Mesangial cell (primary cell): Measurements from ENCODE around the gene LRP10. TPM values are rescaled to one million over a fixed set of nuclear protein-coding genes. Genes with fewer than 3 reads are reported as not detected.

Experiments
- total RNA-seq: library from RNA; depleted of rRNA; stranded (reverse); fragments of >200 nt; gene quantifications from 2 replicates; pipeline ENCODE4 v1.2.3, GENCODE V29; 2015

The LRP10 gene, protein sequence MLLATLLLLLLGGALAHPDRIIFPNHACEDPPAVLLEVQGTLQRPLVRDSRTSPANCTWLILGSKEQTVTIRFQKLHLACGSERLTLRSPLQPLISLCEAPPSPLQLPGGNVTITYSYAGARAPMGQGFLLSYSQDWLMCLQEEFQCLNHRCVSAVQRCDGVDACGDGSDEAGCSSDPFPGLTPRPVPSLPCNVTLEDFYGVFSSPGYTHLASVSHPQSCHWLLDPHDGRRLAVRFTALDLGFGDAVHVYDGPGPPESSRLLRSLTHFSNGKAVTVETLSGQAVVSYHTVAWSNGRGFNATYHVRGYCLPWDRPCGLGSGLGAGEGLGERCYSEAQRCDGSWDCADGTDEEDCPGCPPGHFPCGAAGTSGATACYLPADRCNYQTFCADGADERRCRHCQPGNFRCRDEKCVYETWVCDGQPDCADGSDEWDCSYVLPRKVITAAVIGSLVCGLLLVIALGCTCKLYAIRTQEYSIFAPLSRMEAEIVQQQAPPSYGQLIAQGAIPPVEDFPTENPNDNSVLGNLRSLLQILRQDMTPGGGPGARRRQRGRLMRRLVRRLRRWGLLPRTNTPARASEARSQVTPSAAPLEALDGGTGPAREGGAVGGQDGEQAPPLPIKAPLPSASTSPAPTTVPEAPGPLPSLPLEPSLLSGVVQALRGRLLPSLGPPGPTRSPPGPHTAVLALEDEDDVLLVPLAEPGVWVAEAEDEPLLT
- 122 and 211 TPM in 2 replicates for total RNA-seq

GRCh38 chr14:22871224-22872032 is at the start of gene LRP10:
Gene LRP10 (plus strand): TSS chr14:22871740. CDS start chr14:22872304, 564 bp downstream.

GRCh38 chr14:22829661-22830442 is 41.7 kb upstream of the LRP10 start, which contains the start of gene MRPL52:
Gene MRPL52 (plus strand): TSS chr14:22829887. CDS start chr14:22829913, 26 bp downstream.

GRCh38 chr14:22836301-22837113 is 35.0 kb upstream of the LRP10 start, which contains the start of gene MMP14:
Gene MMP14 (plus strand): TSS chr14:22836585. CDS start chr14:22836818, 233 bp downstream.

DNA sequence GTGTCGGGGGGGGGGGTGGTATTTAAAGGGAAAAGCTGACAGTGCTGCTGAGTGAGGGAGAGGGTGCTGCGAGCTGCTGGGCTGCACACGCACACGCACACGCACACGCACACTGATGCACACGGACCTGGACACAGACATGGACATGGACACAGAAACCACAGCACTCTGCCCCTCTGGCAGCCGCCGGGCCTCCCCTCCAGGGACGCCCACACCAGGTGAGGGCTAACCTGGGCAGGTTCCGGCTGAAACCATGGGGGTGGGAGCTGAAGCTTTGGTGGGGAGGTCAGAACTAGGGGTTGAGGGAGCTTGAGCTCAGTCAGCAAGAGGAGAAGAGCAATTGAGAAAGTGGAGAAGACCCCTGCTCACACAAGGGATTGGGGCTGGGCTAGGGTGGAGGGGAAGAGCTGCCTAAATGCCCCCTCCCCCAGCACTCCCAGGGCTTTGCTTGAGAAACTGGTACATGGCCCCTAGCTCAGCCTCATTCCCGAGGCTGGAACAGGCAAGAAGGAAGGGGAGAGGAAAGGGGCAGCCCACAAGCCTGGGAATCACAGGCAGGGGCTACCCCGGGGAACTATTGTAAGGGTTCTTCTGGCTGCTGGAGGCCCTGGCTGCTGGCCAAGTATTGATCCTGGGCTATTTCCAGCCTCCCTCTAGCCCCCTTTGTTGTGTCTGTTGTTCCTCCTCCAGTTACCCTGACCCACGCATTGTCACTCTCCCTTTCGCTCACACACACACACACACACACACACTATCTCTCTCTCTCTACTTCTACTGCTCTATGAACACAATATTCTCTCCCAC is 11.8 kb downstream of the LRP10 start, which contains the start of gene REM2:
TSS of gene REM2 (plus strand) at position 50 of the 804 bp plus-strand sequence. CDS start at position 116, 66 bp downstream.

GRCh38 chr14:22918804-22919600 is 47.5 kb downstream of the LRP10 start, which contains the start of gene RBM23:
Gene RBM23 (minus strand): TSS chr14:22919149.

GRCh38 chr14:22929104-22929960 is 57.8 kb downstream of the LRP10 start, which contains the start of gene PRMT5:
Gene PRMT5 (minus strand): TSS chr14:22929376. CDS start chr14:22929361, 15 bp downstream.

Other genes starting within 250 kb of the LRP10 start
- not detected in 2 replicates for gene OR6J1, start 227.4 kb upstream of the LRP10 start, total RNA-seq
- gene OXA1L, start 105.1 kb upstream of the LRP10 start, total RNA-seq: 92.7 and 164 TPM in 2 replicates
- gene SLC7A7, start 56.3 kb upstream of the LRP10 start, total RNA-seq: 3.4 and 30.9 TPM in 2 replicates
- gene MRPL52, start 41.9 kb upstream of the LRP10 start, total RNA-seq: 66.7 and 133 TPM in 2 replicates
- 389 and 526 TPM in 2 replicates for gene MMP14, start 35.2 kb upstream of the LRP10 start, total RNA-seq
- gene REM2, start 11.5 kb downstream of the LRP10 start, total RNA-seq: 0.33 and 0.38 TPM in 2 replicates
- gene RBM23, start 47.4 kb downstream of the LRP10 start, total RNA-seq: 54.6 and 60.3 TPM in 2 replicates
- 58.3 and 102 TPM in 2 replicates for gene PRMT5, start 57.6 kb downstream of the LRP10 start, total RNA-seq
- 61.6 and 92.7 TPM in 2 replicates for gene HAUS4, start 85.3 kb downstream of the LRP10 start, total RNA-seq
- gene AJUBA, start 110.8 kb downstream of the LRP10 start, total RNA-seq: 79.4 and 123 TPM in 2 replicates
- gene C14orf93, start 138.4 kb downstream of the LRP10 start, total RNA-seq: 6.2 and 18.6 TPM in 2 replicates
- 269 and 351 TPM in 2 replicates for gene PSMB5, start 163.2 kb downstream of the LRP10 start, total RNA-seq
- gene PSMB11, start 170.5 kb downstream of the LRP10 start, total RNA-seq: not detected in 2 replicates
- gene CDH24, start 185.8 kb downstream of the LRP10 start, total RNA-seq: 11.1 and 13.8 TPM in 2 replicates
- 55.4 and 55.8 TPM in 2 replicates for gene ACIN1, start 223.4 kb downstream of the LRP10 start, total RNA-seq
- gene C14orf119, start 223.8 kb downstream of the LRP10 start, total RNA-seq: 44.7 and 47.3 TPM in 2 replicates
- not detected in 2 replicates for gene CIROP, start 233.2 kb downstream of the LRP10 start, total RNA-seq
- gene CEBPE, start 247.5 kb downstream of the LRP10 start, total RNA-seq: not detected in 2 replicates